Heart left ventricle (tissue), 13 donors: ENCODE measurements around the gene CAND2.

Experiments used
- POLR2A ChIP-seq, 2 donors: fragments of 450-650 bp; IDR thresholded peaks; one replicate each; pipeline ENCODE4 v1.6.1; 2017; ENCODE audit warnings: antibody characterized with exemption in 2 of 2, mild to moderate bottlenecking in 2 of 2, moderate library complexity in 2 of 2
- TF ChIP-seq, protein P1 (sequence below), 12 donors: fragments of 200-600 bp; sonication (generic) in 4 of 12; IDR thresholded peaks; one replicate each; pipeline versions ENCODE4 v1.5.0 to v1.8.0; 2018 to 2022; ENCODE audit warnings: antibody characterized with exemption in 12 of 12, mild to moderate bottlenecking in 5 of 12
- donor health status: ischemic (EF 13 %, LVEDD 7.1; RV severe dilation, severe dysfunction).
- donor health status: DM: no; HTN: yes; CAD: no.
- donor health status: DM: no; HTN: no; CAD: no.
- donor health status: ischemic (EF 25% LVEDD 6.9; RV normal size, moderate dysfunction).
- donor health status: ischemic (EF 25% LVEDD 5.7; RV mildly dilated, moderate dysfunction).
- donor health status: ischemic (EF 35%, LVEDD 5.7; RV mildly dilated, moderate dysfunction).
- donor health status: nonischemic (EF 11% LVEDD 7.7; RV severe dilation, severe dysfunction).
- donor health status: DM: yes; HTN: yes; CAD: no.
- donor health status: PGD.
- donor health status: ischemic (EF 29% LVEDD 5.4; RV normal size, mild dysfunction).
- donor health status: nonischemic (EF 23%, LVEDD 6.1; RV moderate dilation, normal function).

DNA sequence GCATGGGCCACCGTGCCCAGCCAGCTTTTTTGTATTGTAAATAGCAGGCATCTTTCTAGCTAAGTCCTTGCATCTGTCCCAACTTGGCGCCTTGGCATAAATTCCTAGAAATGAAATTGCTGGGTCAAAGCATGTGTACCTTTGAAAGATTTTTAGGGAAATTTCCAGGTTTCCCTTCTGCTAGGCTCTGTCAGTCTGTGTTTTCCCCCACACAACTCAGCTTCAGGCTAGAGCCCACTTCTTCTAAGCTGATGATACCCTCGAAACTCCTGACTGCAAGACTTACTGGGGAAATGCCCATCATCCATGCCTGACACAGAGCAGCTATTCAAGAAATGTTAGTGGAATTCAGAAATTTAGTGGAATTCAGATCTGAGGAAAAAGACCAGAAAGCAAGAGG is 55.7 kb downstream of the CAND2 start:
- TF ChIP-seq, protein P1, sequence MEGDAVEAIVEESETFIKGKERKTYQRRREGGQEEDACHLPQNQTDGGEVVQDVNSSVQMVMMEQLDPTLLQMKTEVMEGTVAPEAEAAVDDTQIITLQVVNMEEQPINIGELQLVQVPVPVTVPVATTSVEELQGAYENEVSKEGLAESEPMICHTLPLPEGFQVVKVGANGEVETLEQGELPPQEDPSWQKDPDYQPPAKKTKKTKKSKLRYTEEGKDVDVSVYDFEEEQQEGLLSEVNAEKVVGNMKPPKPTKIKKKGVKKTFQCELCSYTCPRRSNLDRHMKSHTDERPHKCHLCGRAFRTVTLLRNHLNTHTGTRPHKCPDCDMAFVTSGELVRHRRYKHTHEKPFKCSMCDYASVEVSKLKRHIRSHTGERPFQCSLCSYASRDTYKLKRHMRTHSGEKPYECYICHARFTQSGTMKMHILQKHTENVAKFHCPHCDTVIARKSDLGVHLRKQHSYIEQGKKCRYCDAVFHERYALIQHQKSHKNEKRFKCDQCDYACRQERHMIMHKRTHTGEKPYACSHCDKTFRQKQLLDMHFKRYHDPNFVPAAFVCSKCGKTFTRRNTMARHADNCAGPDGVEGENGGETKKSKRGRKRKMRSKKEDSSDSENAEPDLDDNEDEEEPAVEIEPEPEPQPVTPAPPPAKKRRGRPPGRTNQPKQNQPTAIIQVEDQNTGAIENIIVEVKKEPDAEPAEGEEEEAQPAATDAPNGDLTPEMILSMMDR (IDR thresholded peaks at IDR 0.05) = no peak
- TF ChIP-seq POLR2A (IDR thresholded peaks at IDR 0.05) = no peak
